HCT116 (cell line): ENCODE results near the gene G6PC2. TPM values are rescaled to one million over a fixed set of nuclear protein-coding genes. Genes with fewer than 3 reads are reported as not detected.

Experiments
- ATAC-seq: fragments of 200-7000 bp; cut with Tn5 transposase; 2 replicates; pipeline ENCODE4 v1.9.1; 2020; ENCODE audit warnings: mild to moderate bottlenecking, moderate library complexity
- BruUV-seq: library from RNA; stranded (reverse); fragments of 400-500 nt; replicated peaks from 2 replicates; lab custom pipeline; 2021; lab: Mats Ljungman, UMichigan
- CTCF ChIA-PET: fragments of 300-600 bp; sonication (Branson Sonifier 250); formaldehyde crosslinking; loops from one replicate; lab custom pipeline; 2021; ENCODE audit warnings: antibody characterized with exemption; lab: Charles Lee
- POLR2A ChIA-PET: fragments of 300-600, 350-600 bp; sonication (Branson Sonifier 250); formaldehyde crosslinking; loops from one replicate; lab custom pipeline; 2021; ENCODE audit warnings: antibody characterized with exemption; lab: Charles Lee
- RAD21 ChIA-PET, 2 experiments: fragments of 300-600 bp; sonication (Branson Sonifier 250); formaldehyde crosslinking; loops; one replicate each; lab custom pipeline; 2023; ENCODE audit warnings: low total read pairs in 2 of 2; ENCODE audit not compliant: uncharacterized antibody in 2 of 2, unreplicated experiment in 2 of 2, low non-redundant PET in 1 of 2; lab: Charles Lee
- DNase-seq: peaks from one replicate; pipeline ENCODE4 v3.0.0-alpha.2; 2010; ENCODE audit warnings: low read depth, low spot score
- H2AFZ ChIP-seq: fragments of 200-600 bp; shearing (Covaris generic), sonication (generic); 2 replicates; pipeline ENCODE4 v1.6.1; 2017; ENCODE audit warnings: low read depth, mixed run types, mixed read lengths, antibody characterized with exemption, low read length; ENCODE audit not compliant: poor library complexity, severe bottlenecking
- H3K27ac ChIP-seq: 2 replicates; pipeline ENCODE4 v1.5.1; 2012; ENCODE audit warnings: low read depth, low read length
- H3K27me3 ChIP-seq: fragments of 200-600 bp; sonication (generic); 2 replicates; pipeline ENCODE4 v1.6.1; 2016; ENCODE audit warnings: mixed run types, low read length, mixed read lengths; ENCODE audit not compliant: insufficient read depth
- H3K36me3 ChIP-seq, 2 experiments: fragments of 200-500 bp in 1 of 2; fragments of 200-600 bp in 1 of 2; sonication (Bioruptor generic) in 1 of 2; sonication (generic) in 1 of 2; 2 replicates each; pipeline versions ENCODE4 v1.5.1 to v1.6.1; 2014 to 2016; ENCODE audit warnings: low read length in 2 of 2, inconsistent platforms in 1 of 2, mixed read lengths in 1 of 2, mixed run types in 1 of 2; ENCODE audit not compliant: insufficient read depth in 2 of 2, control insufficient read depth in 1 of 2
- H3K4me1 ChIP-seq, 2 experiments: fragments of 200-600 bp in 1 of 2; sonication (generic) in 1 of 2; 2 replicates each; pipeline versions ENCODE4 v1.5.1 to v1.6.1; 2012 to 2017; ENCODE audit warnings: low read length in 2 of 2, inconsistent platforms in 1 of 2, mild to moderate bottlenecking in 1 of 2, mixed read lengths in 1 of 2, mixed run types in 1 of 2, moderate library complexity in 1 of 2; ENCODE audit not compliant: insufficient read depth in 2 of 2, control insufficient read depth in 1 of 2
- H3K4me2 ChIP-seq: fragments of 200-600 bp; sonication (generic); 2 replicates; pipeline ENCODE4 v1.6.1; 2017; ENCODE audit warnings: mixed run types, low read length, mixed read lengths
- H3K4me3 ChIP-seq, 2 experiments: fragments of 200-600 bp in 1 of 2; sonication (generic) in 1 of 2; replicated peaks in 1 of 2; 2 replicates each; pipeline ENCODE4 v1.5.1; 2011 to 2016; ENCODE audit warnings: low read length in 2 of 2, control low read depth in 1 of 2, low read depth in 1 of 2, mild to moderate bottlenecking in 1 of 2, mixed read lengths in 1 of 2, mixed run types in 1 of 2
- H3K79me2 ChIP-seq: fragments of 200-600 bp; sonication (generic); 2 replicates; pipeline ENCODE4 v1.6.1; 2017; ENCODE audit warnings: mild to moderate bottlenecking, mixed run types, low read length, moderate library complexity, mixed read lengths; ENCODE audit not compliant: insufficient read depth
- H3K9ac ChIP-seq: fragments of 200-600 bp; sonication (generic); 2 replicates; pipeline ENCODE4 v1.6.1; 2016; ENCODE audit warnings: low read length, mixed read lengths
- H3K9me2 ChIP-seq: fragments of 200-600 bp; sonication (generic), shearing (Covaris generic); 2 replicates; pipeline ENCODE4 v1.6.1; 2017; ENCODE audit warnings: mixed run types, mild to moderate bottlenecking, moderate library complexity; ENCODE audit not compliant: insufficient read depth
- H3K9me3 ChIP-seq, 2 experiments: fragments of 200-500 bp in 1 of 2; fragments of 200-600 bp in 1 of 2; sonication (Bioruptor generic) in 1 of 2; sonication (generic) in 1 of 2; 2 replicates each; pipeline ENCODE4 v1.6.1; 2014 to 2017; ENCODE audit warnings: low read length in 2 of 2, mixed read lengths in 2 of 2, inconsistent platforms in 1 of 2, low read depth in 1 of 2, mild to moderate bottlenecking in 1 of 2, mixed run types in 1 of 2, moderate library complexity in 1 of 2; ENCODE audit not compliant: control insufficient read depth in 1 of 2, insufficient read depth in 1 of 2
- H4K20me1 ChIP-seq: fragments of 200-600 bp; sonication (generic), shearing (Covaris generic); 2 replicates; pipeline ENCODE4 v1.6.1; 2017; ENCODE audit warnings: mixed run types, mild to moderate bottlenecking, moderate library complexity; ENCODE audit not compliant: insufficient read depth
- CBX3 ChIP-seq: IDR thresholded peaks from 2 replicates; pipeline ENCODE4 v1.6.1; 2012; ENCODE audit warnings: low read depth
- CEBPB ChIP-seq: IDR thresholded peaks from 2 replicates; pipeline ENCODE4 v1.6.1; 2012; ENCODE audit warnings: low read depth
- EGR1 ChIP-seq: IDR thresholded peaks from 2 replicates; pipeline ENCODE4 v1.6.1; 2012; ENCODE audit warnings: low read depth
- ELF1 ChIP-seq: IDR thresholded peaks from 2 replicates; pipeline ENCODE4 v1.6.1; 2012; ENCODE audit warnings: low read depth, borderline replicate concordance
- EZH2 ChIP-seq: fragments of 200-600 bp; sonication (generic); IDR thresholded peaks from 2 replicates; pipeline ENCODE4 v1.6.1; 2017; ENCODE audit warnings: antibody characterized with exemption, mixed run types
- FOSL1 ChIP-seq: IDR thresholded peaks from 2 replicates; pipeline ENCODE4 v1.6.1; 2012; ENCODE audit warnings: low read depth
- JUND ChIP-seq: IDR thresholded peaks from 2 replicates; pipeline ENCODE4 v1.6.1; 2012
- POLR2A ChIP-seq: IDR thresholded peaks from 2 replicates; pipeline ENCODE4 v1.7.0; 2011; ENCODE audit warnings: borderline replicate concordance; ENCODE audit not compliant: insufficient read depth, insufficient read length; ENCODE audit errors: extremely low read depth
- POLR2AphosphoS5 ChIP-seq: IDR thresholded peaks from 2 replicates; pipeline ENCODE4 v1.6.1; 2011; ENCODE audit warnings: mild to moderate bottlenecking, low read depth, low read length, moderate library complexity
- SP1 ChIP-seq: IDR thresholded peaks from 2 replicates; pipeline ENCODE4 v1.6.1; 2012; ENCODE audit warnings: low read depth
- SRF ChIP-seq: IDR thresholded peaks from 2 replicates; pipeline ENCODE4 v1.6.1; 2012; ENCODE audit warnings: low read depth
- TCF7L2 ChIP-seq: IDR thresholded peaks from 2 replicates; pipeline ENCODE4 v1.7.0; 2011; ENCODE audit warnings: borderline replicate concordance, inconsistent platforms; ENCODE audit not compliant: insufficient read depth, insufficient read length; ENCODE audit errors: extremely low read depth
- intact Hi-C: fragments of 100-400 bp; cut with micrococcal nuclease; formaldehyde crosslinking; loops from 2 replicates; pipeline ENCODE4 v1.10.0; 2022
- total RNA-seq: library from RNA; stranded (reverse); gene quantifications from one replicate; pipeline ENCODE4 v1.2.1, GENCODE V29; 2021; ENCODE audit not compliant: unreplicated experiment
- TF ChIP-seq, protein P1 (sequence below): IDR thresholded peaks from 2 replicates; pipeline ENCODE4 v1.6.1; 2012
- TF ChIP-seq, protein P2 (sequence below): IDR thresholded peaks from 2 replicates; pipeline ENCODE4 v1.6.1; 2011; ENCODE audit warnings: mild to moderate bottlenecking, low read length, moderate library complexity; ENCODE audit not compliant: insufficient replicate concordance; ENCODE audit errors: extremely low read depth
- TF ChIP-seq, protein P3 (sequence below): IDR thresholded peaks from 2 replicates; pipeline ENCODE4 v1.6.1; 2012

The G6PC2 gene
- total RNA-seq, 1 experiment from 2014 or later = not detected

DNA sequence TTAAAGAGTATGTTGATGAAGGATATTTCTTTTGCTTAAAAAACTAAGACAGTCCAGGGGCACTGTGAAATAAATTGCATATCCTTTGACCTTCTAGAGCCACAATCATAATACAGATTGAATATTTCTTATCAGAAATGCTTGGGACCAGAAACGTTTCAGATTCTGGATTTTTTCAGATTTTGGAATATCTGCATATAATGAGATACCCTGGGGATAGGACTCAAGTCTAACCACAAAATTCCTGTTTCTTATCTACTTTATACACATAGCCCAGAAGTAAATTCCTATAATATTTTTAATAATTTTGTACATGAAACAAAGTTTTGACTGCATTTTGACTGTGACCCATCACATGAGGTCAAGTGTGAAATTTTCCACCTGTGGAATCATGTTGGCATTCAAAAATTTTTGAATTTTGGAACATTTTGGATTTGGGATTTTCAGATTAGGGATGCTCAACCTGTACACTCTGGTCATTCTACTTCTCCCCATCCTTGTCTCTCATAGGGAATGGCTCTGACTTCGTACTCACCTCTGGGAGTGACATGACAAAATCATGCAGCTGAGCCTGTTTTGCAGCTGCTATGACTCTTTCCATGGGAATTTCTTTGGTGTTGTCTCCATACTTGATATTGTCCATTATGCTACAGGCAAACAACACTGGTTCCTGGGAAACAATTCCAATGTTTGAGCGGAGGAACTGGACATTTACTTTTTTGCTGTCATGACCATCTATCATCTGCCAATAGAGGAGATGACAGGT is 25.7 kb downstream of the G6PC2 start:
- Histone ChIP-seq H3K27me3 (no peaks in the 10 kb centered on the region), H3K36me3 (no peaks in the 10 kb centered on the region)
- ATAC-seq = no peak
- TF ChIP-seq ELF1 (no peak), FOSL1 (no peak), SP1 (no peak), JUND (no peak), SRF (no peak), POLR2AphosphoS5 (no peak), CBX3 (no peak)
- TF ChIP-seq, protein P1, sequence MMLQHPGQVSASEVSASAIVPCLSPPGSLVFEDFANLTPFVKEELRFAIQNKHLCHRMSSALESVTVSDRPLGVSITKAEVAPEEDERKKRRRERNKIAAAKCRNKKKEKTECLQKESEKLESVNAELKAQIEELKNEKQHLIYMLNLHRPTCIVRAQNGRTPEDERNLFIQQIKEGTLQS = no peak
- TF ChIP-seq, all 23 proteins: peak for 0
- ChIA-PET CTCF (no interaction called here), POLR2A (no interaction called here), RAD21 (no interaction called here)
- no peak overlapping the region for H3K4me3 ChIP-seq
- no peaks in the 10 kb centered on the region for H3K9me3 ChIP-seq
- intact Hi-C loops = loop anchor here (10.0 kb wide), 1 partner anchor 222 kb away; no protein-coding TSS in a partner anchor
- no peak for DNase-seq
- no peak overlapping the region for H3K9ac ChIP-seq
- H4K20me1 ChIP-seq = no peaks in the 10 kb centered on the region
- H3K27ac ChIP-seq = no peak overlapping the region
- no peak overlapping the region for H3K4me2 ChIP-seq
- BruUV-seq = no TSS peak
- H3K9me2 ChIP-seq = no peaks in the 10 kb centered on the region
- H3K79me2 ChIP-seq = no peaks in the 10 kb centered on the region
- H2AFZ ChIP-seq = no peak overlapping the region
- H3K4me1 ChIP-seq = no peaks in the 10 kb centered on the region

DNA sequence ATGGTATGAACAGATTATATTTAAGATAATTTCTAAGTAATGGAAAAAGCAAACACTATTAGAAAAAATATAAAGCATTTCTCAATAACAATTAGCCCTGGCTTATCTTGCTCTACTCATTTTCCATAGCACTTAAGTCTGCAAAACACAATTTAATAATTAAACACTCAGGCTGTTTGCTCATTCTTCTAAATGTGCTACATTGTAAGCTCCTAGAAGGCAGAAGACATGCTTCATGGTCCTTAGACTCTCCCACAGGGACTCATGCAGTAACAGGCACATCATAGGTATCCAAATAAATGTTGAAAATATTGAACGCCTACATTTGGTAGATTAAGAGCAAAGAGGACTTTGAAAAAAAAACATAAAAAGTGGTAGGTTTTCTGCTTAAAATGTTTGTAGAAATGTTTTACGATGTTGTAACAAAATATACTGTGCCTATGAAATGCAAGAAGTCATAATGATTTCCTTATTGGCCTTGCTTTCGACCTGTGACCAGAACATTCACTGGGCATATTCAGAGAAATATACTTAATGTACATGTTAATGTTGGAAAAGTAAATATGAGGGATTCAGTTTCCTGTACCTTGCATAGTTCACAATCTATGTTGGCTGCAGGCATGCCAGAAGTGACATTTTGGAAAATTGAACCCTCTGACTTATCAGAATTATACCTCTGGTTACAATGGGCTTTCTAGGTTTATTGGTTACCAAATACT is 27.2 kb downstream of the G6PC2 start:
- DNase-seq = no peak
- H2AFZ ChIP-seq = no peak overlapping the region
- no peak overlapping the region for H3K4me3 ChIP-seq
- H3K9ac ChIP-seq = no peak overlapping the region
- no peaks in the 10 kb centered on the region for H3K4me1 ChIP-seq
- ATAC-seq = no peak
- H3K79me2 ChIP-seq = no peaks in the 10 kb centered on the region
- intact Hi-C loops = loop anchor here (10.0 kb wide), 1 partner anchor 223 kb away; no protein-coding TSS in a partner anchor
- no peak overlapping the region for H3K4me2 ChIP-seq
- H3K36me3 ChIP-seq = no peaks in the 10 kb centered on the region
- ChIA-PET CTCF (no interaction called here), POLR2A (no interaction called here), RAD21 (no interaction called here)
- H3K27ac ChIP-seq = no peak overlapping the region
- no peaks in the 10 kb centered on the region for H4K20me1 ChIP-seq
- H3K27me3 ChIP-seq = no peaks in the 10 kb centered on the region
- H3K9me3 ChIP-seq = no peaks in the 10 kb centered on the region
- no peaks in the 10 kb centered on the region for H3K9me2 ChIP-seq
- TF ChIP-seq, protein P2, sequence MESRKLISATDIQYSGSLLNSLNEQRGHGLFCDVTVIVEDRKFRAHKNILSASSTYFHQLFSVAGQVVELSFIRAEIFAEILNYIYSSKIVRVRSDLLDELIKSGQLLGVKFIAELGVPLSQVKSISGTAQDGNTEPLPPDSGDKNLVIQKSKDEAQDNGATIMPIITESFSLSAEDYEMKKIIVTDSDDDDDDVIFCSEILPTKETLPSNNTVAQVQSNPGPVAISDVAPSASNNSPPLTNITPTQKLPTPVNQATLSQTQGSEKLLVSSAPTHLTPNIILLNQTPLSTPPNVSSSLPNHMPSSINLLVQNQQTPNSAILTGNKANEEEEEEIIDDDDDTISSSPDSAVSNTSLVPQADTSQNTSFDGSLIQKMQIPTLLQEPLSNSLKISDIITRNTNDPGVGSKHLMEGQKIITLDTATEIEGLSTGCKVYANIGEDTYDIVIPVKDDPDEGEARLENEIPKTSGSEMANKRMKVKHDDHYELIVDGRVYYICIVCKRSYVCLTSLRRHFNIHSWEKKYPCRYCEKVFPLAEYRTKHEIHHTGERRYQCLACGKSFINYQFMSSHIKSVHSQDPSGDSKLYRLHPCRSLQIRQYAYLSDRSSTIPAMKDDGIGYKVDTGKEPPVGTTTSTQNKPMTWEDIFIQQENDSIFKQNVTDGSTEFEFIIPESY = no peak
- TF ChIP-seq POLR2A = no peak
- no peak for TF ChIP-seq EZH2
- TF ChIP-seq EGR1 = no peak
- TF ChIP-seq, protein P3, sequence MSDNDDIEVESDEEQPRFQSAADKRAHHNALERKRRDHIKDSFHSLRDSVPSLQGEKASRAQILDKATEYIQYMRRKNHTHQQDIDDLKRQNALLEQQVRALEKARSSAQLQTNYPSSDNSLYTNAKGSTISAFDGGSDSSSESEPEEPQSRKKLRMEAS = no peak
- TF ChIP-seq POLR2AphosphoS5 = no peak
- TF ChIP-seq TCF7L2 = no peak
- TF ChIP-seq CEBPB = no peak
- no peak for TF ChIP-seq SRF
- BruUV-seq = no TSS peak
